HepG2 (cell line): Measurements from ENCODE around the gene APH1B. TPM values are rescaled to one million over a fixed set of nuclear protein-coding genes. Genes with fewer than 3 reads are reported as not detected.

ENCODE experiments used
- ATAC-seq: fragments of 200-7000 bp; cut with Tn5 transposase; 3 replicates; pipeline ENCODE4 v1.9.1; 2020; ENCODE audit warnings: mild to moderate bottlenecking, moderate library complexity
- BruUV-seq: library from RNA; stranded (reverse); fragments of 400-500 nt; replicated peaks from 2 replicates; lab custom pipeline; 2021; lab: Mats Ljungman, UMichigan
- CTCF ChIA-PET: fragments of 300-600 bp; formaldehyde crosslinking; extraction: SDS; loops from one replicate; lab custom pipeline; 2021; ENCODE audit warnings: low total read pairs, inconsistent platforms, low intra/inter-chr PET ratio; lab: Yijun Ruan, JAX
- POLR2A ChIA-PET: fragments of 350-600 bp; sonication (Branson Sonifier 250); formaldehyde crosslinking; loops from one replicate; lab custom pipeline; 2020; ENCODE audit warnings: antibody characterized with exemption, inconsistent platforms; lab: Yijun Ruan, JAX
- DNase-seq: peaks from one replicate; pipeline ENCODE4 v3.0.0-alpha.2; 2015; ENCODE audit warnings: low spot score
- FAIRE-seq: peaks from 3 replicates; lab custom pipeline; 2011; peaks lifted over from hg19 to GRCh38; lab: Jason Lieb, UNC
- H2AFZ ChIP-seq: one replicate; pipeline ENCODE4 v1.6.1; 2011; ENCODE audit warnings: low read length, inconsistent platforms
- H3K27ac ChIP-seq: fragments of 300-600 bp; 3 replicates; pipeline ENCODE4 v1.8.0; 2011; ENCODE audit warnings: mixed run types, mild to moderate bottlenecking, mixed read lengths, low read length, inconsistent platforms; ENCODE audit not compliant: insufficient read depth; ENCODE audit errors: extremely low read length
- H3K27me3 ChIP-seq, 2 experiments: fragments of 200-600 bp in 1 of 2; 2 replicates in 1 of 2; 3 replicates in 1 of 2; pipeline versions ENCODE4 v1.6.0 to v1.8.0; 2011; ENCODE audit warnings: low read length in 2 of 2, mild to moderate bottlenecking in 2 of 2, moderate library complexity in 2 of 2, inconsistent platforms in 1 of 2; ENCODE audit not compliant: insufficient read depth in 2 of 2, control insufficient read depth in 1 of 2
- H3K36me3 ChIP-seq, 2 experiments: fragments of 200-600 bp in 1 of 2; replicated peaks in 1 of 2; 2 replicates in 1 of 2; 3 replicates in 1 of 2; pipeline versions ENCODE4 v1.5.1 to v1.8.0; 2011; ENCODE audit warnings: low read length in 2 of 2, inconsistent platforms in 1 of 2; ENCODE audit not compliant: insufficient read depth in 2 of 2, control insufficient read depth in 1 of 2
- H3K4me1 ChIP-seq: 2 replicates; pipeline ENCODE4 v1.5.1; 2012; ENCODE audit warnings: low read length, inconsistent platforms; ENCODE audit not compliant: insufficient read depth
- H3K4me2 ChIP-seq: 2 replicates; pipeline ENCODE4 v1.6.0; 2011; ENCODE audit warnings: low read depth, low read length, inconsistent platforms
- H3K4me3 ChIP-seq, 3 experiments: fragments of 200-600 bp in 1 of 3; sonication (generic), shearing (Covaris generic) in 1 of 3; replicated peaks in 1 of 3; 2 replicates each; pipeline ENCODE4 v1.5.1; 2011 to 2016; ENCODE audit warnings: low read length in 3 of 3, inconsistent platforms in 2 of 3, low read depth in 2 of 3, mild to moderate bottlenecking in 2 of 3, control low read depth in 1 of 3, mixed read lengths in 1 of 3; ENCODE audit not compliant: insufficient read depth in 1 of 3
- H3K79me2 ChIP-seq: one replicate; pipeline ENCODE4 v1.6.1; 2011; ENCODE audit warnings: low read length, inconsistent platforms; ENCODE audit not compliant: insufficient read depth
- H3K9ac ChIP-seq: 2 replicates; pipeline ENCODE4 v1.6.0; 2011; ENCODE audit warnings: mild to moderate bottlenecking, low read depth, low read length, inconsistent platforms; ENCODE audit not compliant: insufficient read depth
- H3K9me3 ChIP-seq: 2 replicates; pipeline ENCODE4 v1.5.1; 2012; ENCODE audit warnings: mild to moderate bottlenecking, low read length
- H4K20me1 ChIP-seq: 2 replicates; pipeline ENCODE4 v1.6.0; 2011; ENCODE audit warnings: inconsistent platforms, mild to moderate bottlenecking, low read length, moderate library complexity; ENCODE audit not compliant: insufficient read depth
- AGO1 ChIP-seq: fragments of 200-400 bp; formaldehyde crosslinking; IDR thresholded peaks from 2 replicates; pipeline ENCODE4 v1.6.1; 2017; ENCODE audit warnings: mild to moderate bottlenecking, low read depth, low read length, moderate library complexity; ENCODE audit not compliant: poor library complexity, severe bottlenecking
- MXI1 ChIP-seq: IDR thresholded peaks from 3 replicates; pipeline ENCODE4 v1.6.1; 2012; ENCODE audit warnings: low read depth, low read length, inconsistent platforms, borderline replicate concordance
- MZF1 ChIP-seq: sonication (generic); formaldehyde crosslinking; IDR thresholded peaks from 2 replicates; pipeline ENCODE4 v1.8.1; 2023; ENCODE audit warnings: mild to moderate bottlenecking, missing genetic modification reagents, borderline replicate concordance
- NFE2L1 ChIP-seq: sonication (generic); formaldehyde crosslinking; IDR thresholded peaks from 2 replicates; pipeline ENCODE4 v1.4.0; 2020; ENCODE audit warnings: missing genetic modification reagents, mild to moderate bottlenecking, borderline replicate concordance
- NPAS2 ChIP-seq: sonication (generic); formaldehyde crosslinking; IDR thresholded peaks from 2 replicates; pipeline ENCODE4 v1.8.0; 2022; ENCODE audit warnings: mild to moderate bottlenecking, missing genetic modification reagents, borderline replicate concordance
- RFXAP ChIP-seq: sonication (generic); formaldehyde crosslinking; IDR thresholded peaks from 2 replicates; pipeline ENCODE4 v1.4.0; 2020; ENCODE audit warnings: missing genetic modification reagents, borderline replicate concordance
- SATB2 ChIP-seq: sonication (generic); formaldehyde crosslinking; IDR thresholded peaks from 2 replicates; pipeline ENCODE4 v1.5.0; 2020; ENCODE audit warnings: missing genetic modification reagents
- SP1 ChIP-seq, 2 experiments: fragments of 450-650 bp in 1 of 2; sonication (generic) in 1 of 2; formaldehyde crosslinking in 1 of 2; IDR thresholded peaks; 2 replicates each; pipeline versions ENCODE4 v1.4.0 to v1.6.1; 2016 to 2020; ENCODE audit warnings: missing genetic modification reagents in 1 of 2
- SP140L ChIP-seq: sonication (generic); formaldehyde crosslinking; IDR thresholded peaks from 2 replicates; pipeline ENCODE4 v1.4.0; 2020; ENCODE audit warnings: missing genetic modification reagents, borderline replicate concordance
- ZNF253 ChIP-seq: sonication (generic); formaldehyde crosslinking; IDR thresholded peaks from 2 replicates; pipeline ENCODE4 v1.8.0; 2022; ENCODE audit warnings: mild to moderate bottlenecking, missing genetic modification reagents, borderline replicate concordance
- ZNF556 ChIP-seq: sonication (generic); formaldehyde crosslinking; IDR thresholded peaks from 2 replicates; pipeline ENCODE4 v1.4.0; 2020; ENCODE audit warnings: mild to moderate bottlenecking, missing genetic modification reagents, borderline replicate concordance
- in situ Hi-C: cut with HindIII; loops from 2 replicates; pipeline ENCODE4 v1.10.0; 2017; ENCODE audit warnings: low pct_unique_long_range_greater_than_20kb; ENCODE audit not compliant: extremely low pct_ligation_motif_present
- intact Hi-C: fragments of 100-400 bp; cut with micrococcal nuclease; formaldehyde crosslinking; loops from one replicate; pipeline ENCODE4 v1.10.0; 2022; ENCODE audit not compliant: unreplicated experiment
- polyA plus RNA-seq, 8 experiments: library from polyadenylated mRNA; depleted of rRNA in 3 of 8; stranded (reverse) in 7 of 8; unstranded in 1 of 8; fragments of >200 nt; fragmentation: Illumina TruSeq in 4 of 8; extraction: Trizol in 4 of 8; gene quantifications; 2 replicates each; pipeline versions ENCODE4 v1.2.1 to v1.2.3, GENCODE V29; 2011 to 2016; ENCODE audit warnings: low read depth in 4 of 8, missing spikeins in 1 of 8, mixed read lengths in 1 of 8; ENCODE audit not compliant: insufficient read depth in 1 of 8
- total RNA-seq, 5 experiments: library from RNA; depleted of rRNA; stranded (reverse); fragments of >200 nt; fragmentation: Illumina TruSeq; extraction: Trizol; gene quantifications; 2 replicates each; pipeline ENCODE4 v1.2.3, GENCODE V29; 2016; ENCODE audit warnings: low read depth in 1 of 5
- TF ChIP-seq, protein P1 (sequence below), 2 experiments: sonication (generic) in 1 of 2; formaldehyde crosslinking in 1 of 2; IDR thresholded peaks; 2 replicates each; pipeline versions ENCODE4 v1.4.0 to v1.6.1; 2016 to 2020; ENCODE audit warnings: borderline replicate concordance in 1 of 2, low read depth in 1 of 2, mild to moderate bottlenecking in 1 of 2, missing genetic modification reagents in 1 of 2
- TF ChIP-seq, protein P2 (sequence below): sonication (generic); formaldehyde crosslinking; conservative IDR thresholded peaks from 2 replicates; pipeline ENCODE4 v1.5.0; 2020; ENCODE audit warnings: missing genetic modification reagents
- TF ChIP-seq, protein P3 (sequence below): sonication (generic); formaldehyde crosslinking; IDR thresholded peaks from 2 replicates; pipeline ENCODE4 v1.8.1; 2023; ENCODE audit warnings: mild to moderate bottlenecking, missing genetic modification reagents

The APH1B gene
- total and polyA plus RNA-seq, 2 of the 13 experiments (the other 11 are each of a cell fraction or from before 2014, with no cell fraction given), result 0.45 to 1.00 TPM

DNA sequence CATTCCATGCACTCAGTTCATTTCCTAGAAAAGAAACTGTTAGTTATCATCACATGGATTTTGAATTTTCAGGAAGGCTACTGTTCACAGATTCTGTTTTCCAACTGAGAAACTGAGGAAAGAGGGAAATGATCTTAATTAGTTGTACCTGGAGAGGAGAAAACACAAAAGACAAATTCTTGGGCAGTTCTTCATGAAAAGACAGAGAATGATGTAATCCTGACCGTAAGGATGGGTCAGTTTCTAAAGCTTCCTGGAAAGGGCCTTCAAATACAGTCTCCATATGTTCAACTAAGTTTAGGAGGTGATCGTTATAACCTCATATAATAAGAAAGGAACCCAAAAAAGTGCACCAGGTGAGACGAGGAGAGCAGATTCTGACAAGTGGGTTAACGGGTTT lies 59.6 kb downstream of the APH1B start (continued):
- TF ChIP-seq SP1 (IDR thresholded peaks at IDR 0.05) (no peak), SP1 (CRISPR knock-in tag; IDR thresholded peaks at IDR 0.05) (no peak), ZNF253 (no peak), ZNF556 (CRISPR knock-in tag) (no peak), NPAS2 (CRISPR knock-in tag) (no peak), MZF1 (CRISPR knock-in tag) (no peak)
- TF ChIP-seq, protein P1, sequence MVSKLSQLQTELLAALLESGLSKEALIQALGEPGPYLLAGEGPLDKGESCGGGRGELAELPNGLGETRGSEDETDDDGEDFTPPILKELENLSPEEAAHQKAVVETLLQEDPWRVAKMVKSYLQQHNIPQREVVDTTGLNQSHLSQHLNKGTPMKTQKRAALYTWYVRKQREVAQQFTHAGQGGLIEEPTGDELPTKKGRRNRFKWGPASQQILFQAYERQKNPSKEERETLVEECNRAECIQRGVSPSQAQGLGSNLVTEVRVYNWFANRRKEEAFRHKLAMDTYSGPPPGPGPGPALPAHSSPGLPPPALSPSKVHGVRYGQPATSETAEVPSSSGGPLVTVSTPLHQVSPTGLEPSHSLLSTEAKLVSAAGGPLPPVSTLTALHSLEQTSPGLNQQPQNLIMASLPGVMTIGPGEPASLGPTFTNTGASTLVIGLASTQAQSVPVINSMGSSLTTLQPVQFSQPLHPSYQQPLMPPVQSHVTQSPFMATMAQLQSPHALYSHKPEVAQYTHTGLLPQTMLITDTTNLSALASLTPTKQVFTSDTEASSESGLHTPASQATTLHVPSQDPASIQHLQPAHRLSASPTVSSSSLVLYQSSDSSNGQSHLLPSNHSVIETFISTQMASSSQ (IDR thresholded peaks at IDR 0.05; ENCODE audit: low read depth), result no peak
- TF ChIP-seq, protein P1 (CRISPR knock-in tag; IDR thresholded peaks at IDR 0.05; ENCODE audit: borderline replicate concordance), result no peak

DNA sequence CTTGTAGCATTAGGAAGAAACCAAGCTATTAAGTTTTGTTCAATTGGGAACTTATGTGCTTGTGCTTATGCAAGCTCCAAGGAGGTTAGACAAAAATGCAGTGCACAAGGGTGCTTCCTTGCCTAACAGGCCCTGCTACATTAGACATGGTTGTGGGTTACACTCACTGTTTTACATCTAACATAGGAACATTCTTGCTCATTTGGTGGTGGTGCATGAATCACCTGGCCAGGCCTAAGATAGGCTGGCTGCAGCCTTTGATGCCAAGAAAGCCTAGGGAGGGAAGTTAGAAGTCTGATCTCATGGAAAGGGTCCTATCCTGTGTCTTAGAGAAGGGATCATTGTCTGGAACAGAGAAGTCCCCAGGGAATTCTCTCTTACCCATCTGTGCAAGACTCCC lies 60.8 kb downstream of the APH1B start:
- ChIA-PET CTCF (no interaction called here), POLR2A (no interaction called here)
- Histone ChIP-seq H3K4me1 (peaks cover 5% of the 10 kb centered on the region; the same call in 1 of the 2 replicates), H3K9ac (no peak overlapping the region), H3K4me3 (no peak overlapping the region), H3K4me2 (no peak overlapping the region), H3K36me3 (no peaks in the 10 kb centered on the region), H3K27ac (no peak overlapping the region), H2AFZ (no peak overlapping the region), H3K27me3 (peaks cover 2 to 10% of the 10 kb centered on the region in 2 experiments; a peak in 2 of 5 replicates), H3K79me2 (no peaks in the 10 kb centered on the region), H3K9me3 (no peaks in the 10 kb centered on the region), H4K20me1 (no peaks in the 10 kb centered on the region)
- FAIRE-seq, result no peak
- DNase-seq, result no peak
- ATAC-seq, result no peak
- intact Hi-C loops (no loop called here), in situ Hi-C loops (no loop called here)
- no TSS peak for BruUV-seq
- TF ChIP-seq SP140L (CRISPR knock-in tag) (no peak), NFE2L1 (no peak), SATB2 (CRISPR knock-in tag) (no peak), RFXAP (CRISPR knock-in tag) (no peak), MXI1 (no peak), AGO1 (no peak)
- TF ChIP-seq, protein P2, sequence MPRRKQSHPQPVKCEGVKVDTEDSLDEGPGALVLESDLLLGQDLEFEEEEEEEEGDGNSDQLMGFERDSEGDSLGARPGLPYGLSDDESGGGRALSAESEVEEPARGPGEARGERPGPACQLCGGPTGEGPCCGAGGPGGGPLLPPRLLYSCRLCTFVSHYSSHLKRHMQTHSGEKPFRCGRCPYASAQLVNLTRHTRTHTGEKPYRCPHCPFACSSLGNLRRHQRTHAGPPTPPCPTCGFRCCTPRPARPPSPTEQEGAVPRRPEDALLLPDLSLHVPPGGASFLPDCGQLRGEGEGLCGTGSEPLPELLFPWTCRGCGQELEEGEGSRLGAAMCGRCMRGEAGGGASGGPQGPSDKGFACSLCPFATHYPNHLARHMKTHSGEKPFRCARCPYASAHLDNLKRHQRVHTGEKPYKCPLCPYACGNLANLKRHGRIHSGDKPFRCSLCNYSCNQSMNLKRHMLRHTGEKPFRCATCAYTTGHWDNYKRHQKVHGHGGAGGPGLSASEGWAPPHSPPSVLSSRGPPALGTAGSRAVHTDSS (CRISPR knock-in tag), result no peak
- TF ChIP-seq, protein P3, sequence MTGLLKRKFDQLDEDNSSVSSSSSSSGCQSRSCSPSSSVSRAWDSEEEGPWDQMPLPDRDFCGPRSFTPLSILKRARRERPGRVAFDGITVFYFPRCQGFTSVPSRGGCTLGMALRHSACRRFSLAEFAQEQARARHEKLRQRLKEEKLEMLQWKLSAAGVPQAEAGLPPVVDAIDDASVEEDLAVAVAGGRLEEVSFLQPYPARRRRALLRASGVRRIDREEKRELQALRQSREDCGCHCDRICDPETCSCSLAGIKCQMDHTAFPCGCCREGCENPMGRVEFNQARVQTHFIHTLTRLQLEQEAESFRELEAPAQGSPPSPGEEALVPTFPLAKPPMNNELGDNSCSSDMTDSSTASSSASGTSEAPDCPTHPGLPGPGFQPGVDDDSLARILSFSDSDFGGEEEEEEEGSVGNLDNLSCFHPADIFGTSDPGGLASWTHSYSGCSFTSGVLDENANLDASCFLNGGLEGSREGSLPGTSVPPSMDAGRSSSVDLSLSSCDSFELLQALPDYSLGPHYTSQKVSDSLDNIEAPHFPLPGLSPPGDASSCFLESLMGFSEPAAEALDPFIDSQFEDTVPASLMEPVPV (CRISPR knock-in tag), result no peak
